ENCODE results near the gene PRSS12. TPM values are rescaled to one million over a fixed set of nuclear protein-coding genes. Genes with fewer than 3 reads are reported as not detected.

PRSS12 gene
- total RNA-seq, 1 experiment from 2014 or later = 5.4 TPM

DNA sequence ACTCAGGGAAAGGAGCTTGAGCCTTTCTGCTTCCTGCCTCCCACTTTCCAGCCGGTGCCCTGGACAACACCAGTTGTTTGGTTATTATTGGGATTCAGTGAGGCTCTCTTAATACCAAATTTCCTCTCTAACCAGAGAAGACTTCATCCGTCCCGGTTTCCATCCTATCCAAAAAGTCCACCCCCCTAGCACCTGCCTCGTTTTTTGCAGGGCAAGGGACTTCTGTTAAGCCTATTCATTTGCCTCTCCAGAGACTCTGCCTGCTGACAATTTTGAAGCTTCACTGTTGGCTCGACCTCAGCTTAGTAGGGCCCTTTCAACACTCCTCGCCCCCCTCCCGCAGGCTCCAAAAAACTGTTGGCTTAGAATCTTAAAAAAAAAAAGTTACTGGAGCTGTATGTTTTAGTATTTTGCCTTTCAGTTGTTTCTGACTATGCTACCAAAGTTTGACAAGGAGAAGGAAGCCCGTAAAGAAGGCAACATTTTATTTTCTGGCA lies 779 bp upstream of the PRSS12 start:
- Histone ChIP-seq H2BK20ac (ENCODE audit: low read depth, low read length, poor library complexity, severe bottlenecking) (no peak overlapping the region), H2AFZ (ENCODE audit: low read length) (no peak overlapping the region), H2BK15ac (ENCODE audit: low read depth, low read length) (no peak overlapping the region), H3K79me1 (ENCODE audit: insufficient read depth, low read depth, low read length, poor library complexity, severe bottlenecking) (no peaks in the 10 kb centered on the region), H3T11ph (ENCODE audit: low read length) (no peak overlapping the region), H3K4me1 (ENCODE audit: insufficient read depth, low read length) (no peaks in the 10 kb centered on the region; the same call in none of the 2 replicates), H4K20me1 (ENCODE audit: control insufficient read depth, insufficient read depth, insufficient read length) (no peaks in the 10 kb centered on the region), H3K56ac (ENCODE audit: insufficient read length, low read depth, low read length) (no peak overlapping the region), H2BK12ac (ENCODE audit: insufficient read length, low read depth, low read length) (no peak overlapping the region), H3K23me2 (ENCODE audit: insufficient read length, low read depth, low read length, poor library complexity, severe bottlenecking) (peaks cover 12% of the 10 kb centered on the region), H3K27me3 (ENCODE audit: insufficient read depth, low read length) (peaks cover 4% of the 10 kb centered on the region; the same call in 1 of the 2 replicates), H2AK5ac (ENCODE audit: insufficient read length, low read length) (no peak overlapping the region), H4K91ac (ENCODE audit: insufficient read length, low read depth, low read length) (no peak overlapping the region), H2BK5ac (ENCODE audit: insufficient read length, low read length) (no peak overlapping the region), H3K9ac (ENCODE audit: extremely low read depth, insufficient read length, low read length) (no peak overlapping the region), H2BK120ac (ENCODE audit: low read depth, low read length, poor library complexity, severe bottlenecking) (no peak overlapping the region), H3K14ac (ENCODE audit: insufficient read depth, low read length) (no peak overlapping the region), H4K5ac (ENCODE audit: insufficient read length, low read depth, low read length) (no peak overlapping the region), H3K79me2 (ENCODE audit: insufficient read depth, low read length) (no peaks in the 10 kb centered on the region), H3K4me2 (ENCODE audit: insufficient read depth, insufficient read length, low read length) (peak overlapping the region; percentile 77), H4K8ac (replicated peaks; ENCODE audit: insufficient read length, low read depth, low read length) (no peak overlapping the region), H3K27ac (ENCODE audit: insufficient read length, low read depth, low read length) (no peak overlapping the region), H3K18ac (ENCODE audit: insufficient read length, low read depth, low read length) (no peak overlapping the region), H3K23ac (ENCODE audit: insufficient read length, low read depth, low read length) (no peak overlapping the region), H3K9me3 (ENCODE audit: control insufficient read depth, low read depth, low read length) (no peaks in the 10 kb centered on the region), H3K4ac (ENCODE audit: low read depth, low read length) (no peak overlapping the region)
- TF ChIP-seq, protein P1, sequence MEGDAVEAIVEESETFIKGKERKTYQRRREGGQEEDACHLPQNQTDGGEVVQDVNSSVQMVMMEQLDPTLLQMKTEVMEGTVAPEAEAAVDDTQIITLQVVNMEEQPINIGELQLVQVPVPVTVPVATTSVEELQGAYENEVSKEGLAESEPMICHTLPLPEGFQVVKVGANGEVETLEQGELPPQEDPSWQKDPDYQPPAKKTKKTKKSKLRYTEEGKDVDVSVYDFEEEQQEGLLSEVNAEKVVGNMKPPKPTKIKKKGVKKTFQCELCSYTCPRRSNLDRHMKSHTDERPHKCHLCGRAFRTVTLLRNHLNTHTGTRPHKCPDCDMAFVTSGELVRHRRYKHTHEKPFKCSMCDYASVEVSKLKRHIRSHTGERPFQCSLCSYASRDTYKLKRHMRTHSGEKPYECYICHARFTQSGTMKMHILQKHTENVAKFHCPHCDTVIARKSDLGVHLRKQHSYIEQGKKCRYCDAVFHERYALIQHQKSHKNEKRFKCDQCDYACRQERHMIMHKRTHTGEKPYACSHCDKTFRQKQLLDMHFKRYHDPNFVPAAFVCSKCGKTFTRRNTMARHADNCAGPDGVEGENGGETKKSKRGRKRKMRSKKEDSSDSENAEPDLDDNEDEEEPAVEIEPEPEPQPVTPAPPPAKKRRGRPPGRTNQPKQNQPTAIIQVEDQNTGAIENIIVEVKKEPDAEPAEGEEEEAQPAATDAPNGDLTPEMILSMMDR (conservative IDR thresholded peaks at IDR 0.05) = no peak
- Mint-ChIP-seq H3K36me3 (ENCODE audit: insufficient read depth in 1 of 3, low read depth in 3 of 3) (no peaks in the 10 kb centered on the region; a peak in 1 of 7 replicates), H3K27ac (peak overlapping the region in 2 of 3 experiments; percentile 36 to 63; a peak in 1 of 7 replicates), H3K4me1 (peaks cover 19 to 21% of the 10 kb centered on the region in 2 experiments), H3K27me3 (ENCODE audit: low read depth) (peaks cover 48% of the 10 kb centered on the region), H3K9me3 (no peaks in the 10 kb centered on the region; a peak in 1 of 5 replicates), H3K4me3 (peak overlapping the region; percentile 75 to 84)
- DNase-seq = no peak
- no CpG with 5 or more reads among the region's 8 CpGs for WGBS (ENCODE audit: extremely low coverage, insufficient read length, low lambda C conversion rate)
